ENCODE results near the gene GPI. TPM values are rescaled to one million over a fixed set of nuclear protein-coding genes. Genes with fewer than 3 reads are reported as not detected.
"Not testable (repeated sequence)": the region's sequence is repeated elsewhere in the genome, so short reads cannot be mapped to it uniquely, and the experiment has no call there.

GPI gene
- total and polyA plus RNA-seq, 2 of the 8 experiments (the other 6 are each of a cell fraction or from before 2014, with no cell fraction given) = 171 to 360 TPM

DNA sequence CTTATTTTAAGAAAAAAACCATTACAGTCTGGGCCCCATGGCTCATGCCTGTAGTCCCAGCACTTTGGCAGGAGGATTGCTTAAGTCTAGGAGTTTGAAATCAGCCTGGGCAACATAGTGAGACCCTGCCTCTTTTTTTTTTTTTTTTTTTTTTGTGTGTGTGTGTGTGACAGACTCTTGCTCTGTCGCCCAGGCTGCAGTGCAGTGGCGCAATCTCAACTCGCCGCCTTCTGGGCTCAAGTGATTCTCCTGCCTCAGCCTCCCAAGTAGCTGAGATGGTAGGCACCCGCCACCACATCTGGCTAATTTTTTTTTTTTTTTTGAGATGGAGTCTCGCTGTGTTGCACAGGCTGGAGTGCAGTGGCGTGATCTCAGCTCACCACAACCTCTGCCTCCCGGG, 34.4 kb upstream of the GPI start:
- H4K5ac ChIP-seq (ENCODE audit: insufficient read length, low read depth, low read length); H3K56ac ChIP-seq (replicated peaks; ENCODE audit: insufficient read length, low read depth, low read length); H2BK12ac ChIP-seq (ENCODE audit: low read depth, low read length); FAIRE-seq; H2AFZ ChIP-seq (ENCODE audit: low read length); H4K8ac ChIP-seq (ENCODE audit: extremely low read depth, insufficient read depth, low read length); H2BK120ac ChIP-seq (replicated peaks; ENCODE audit: low read depth, low read length); H3K79me2 ChIP-seq (ENCODE audit: control insufficient read depth in 1 of 2, insufficient read depth in 2 of 2, low read length in 2 of 2); H3K4me1 ChIP-seq (replicated peaks in 1 of 4; ENCODE audit: control insufficient read depth in 3 of 4, insufficient read depth in 4 of 4, low read length in 3 of 4); H4K91ac ChIP-seq (replicated peaks; ENCODE audit: insufficient read length, low read length); H3K23ac ChIP-seq (ENCODE audit: insufficient read length); POLR2A ChIA-PET (ENCODE audit: partially characterized antibody); H3K4ac ChIP-seq (replicated peaks; ENCODE audit: insufficient read length, low read depth, low read length); H2BK15ac ChIP-seq (ENCODE audit: low read length); H2BK20ac ChIP-seq (ENCODE audit: low read length); H3K23me2 ChIP-seq (ENCODE audit: low read depth, low read length); H3K9me3 ChIP-seq (ENCODE audit: insufficient read depth in 2 of 2, low read depth in 1 of 2, low read length in 1 of 2); H3K27ac ChIP-seq (ENCODE audit: low read depth, low read length); H3K4me2 ChIP-seq (ENCODE audit: insufficient read depth in 1 of 2, low read depth in 2 of 2, low read length in 2 of 2); H3K79me1 ChIP-seq (ENCODE audit: low read depth, low read length); H3K14ac ChIP-seq (ENCODE audit: insufficient read length); H3K18ac ChIP-seq (ENCODE audit: extremely low read depth, low read length); H3K27me3 ChIP-seq (replicated peaks in 1 of 4; ENCODE audit: control insufficient read depth in 3 of 4, extremely low read depth in 1 of 4, insufficient read depth in 3 of 4, low read length in 3 of 4); H4K20me1 ChIP-seq (replicated peaks in 1 of 2; ENCODE audit: control insufficient read depth in 1 of 2, insufficient read depth in 2 of 2, low read length in 2 of 2); H3K9ac ChIP-seq (replicated peaks in 1 of 4; ENCODE audit: extremely low read depth in 1 of 4, low read depth in 3 of 4, low read length in 3 of 4); H2AK5ac ChIP-seq (ENCODE audit: low read depth, low read length); H3K4me3 ChIP-seq (ENCODE audit: extremely low read depth in 1 of 4, insufficient read depth in 2 of 4, low read depth in 3 of 4, low read length in 4 of 4); H2BK5ac ChIP-seq (ENCODE audit: low read depth, low read length); DNase-seq (ENCODE audit: low read depth in 1 of 2, low spot score in 2 of 2): not testable (repeated sequence)
- 96% methylated on average over 4 of the region's 8 CpGs; no CpG with 5 or more reads in 1 of the 2 experiments for WGBS, 2 experiments (ENCODE audit: extremely low coverage in 1 of 2, insufficient coverage in 1 of 2, insufficient read length in 1 of 2, insufficient replicate concordance in 2 of 2, low coverage in 1 of 2, low lambda C conversion rate in 2 of 2, missing lambda C conversion rate in 1 of 2)
- CTCF ChIA-PET (ENCODE audit: partially characterized antibody) = interaction anchor here (1.3 to 1.5 kb wide), 3 partner anchors 25 to 93 kb away, joined by 3 to 5 read pairs (median 5); no protein-coding TSS in a partner anchor
- peaks cover 3 to 31% (median 7%) of the 10 kb centered on the region in 4 experiments; a peak in 6 of 8 replicates for H3K36me3 ChIP-seq (ENCODE audit: control insufficient read depth in 2 of 4, insufficient read depth in 4 of 4, low read length in 3 of 4)

DNA sequence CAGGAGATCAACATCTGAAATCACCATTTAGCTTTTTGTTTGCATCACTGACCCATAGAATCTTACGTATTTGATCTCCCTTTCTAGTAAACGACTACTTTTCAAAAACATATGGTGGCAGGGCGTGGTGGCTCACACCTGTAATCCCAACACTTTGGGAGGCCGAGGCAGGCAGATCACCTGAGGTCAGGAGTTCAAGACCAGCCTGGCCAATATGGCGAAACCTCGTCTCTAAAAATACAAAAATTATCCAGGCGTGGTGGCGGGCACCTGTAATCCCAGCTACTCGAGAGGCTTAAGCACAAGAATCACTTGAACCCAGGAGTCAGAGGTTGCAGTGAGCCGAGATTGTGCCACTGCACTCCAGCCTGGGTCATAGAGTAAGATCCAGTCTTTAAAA, 33.4 kb upstream of the GPI start:
- H2BK15ac ChIP-seq (ENCODE audit: low read length); H3K27ac ChIP-seq (ENCODE audit: low read depth, low read length); H3K27me3 ChIP-seq (replicated peaks in 1 of 4; ENCODE audit: control insufficient read depth in 3 of 4, extremely low read depth in 1 of 4, insufficient read depth in 3 of 4, low read length in 3 of 4); FAIRE-seq; H3K4me1 ChIP-seq (replicated peaks in 1 of 4; ENCODE audit: control insufficient read depth in 3 of 4, insufficient read depth in 4 of 4, low read length in 3 of 4); H2AFZ ChIP-seq (ENCODE audit: low read length); DNase-seq (ENCODE audit: low read depth in 1 of 2, low spot score in 2 of 2); H3K23ac ChIP-seq (ENCODE audit: insufficient read length); H2BK20ac ChIP-seq (ENCODE audit: low read length); H3K4me3 ChIP-seq (ENCODE audit: extremely low read depth in 1 of 4, insufficient read depth in 2 of 4, low read depth in 3 of 4, low read length in 4 of 4); POLR2A ChIA-PET (ENCODE audit: partially characterized antibody); H4K5ac ChIP-seq (ENCODE audit: insufficient read length, low read depth, low read length); H3K56ac ChIP-seq (replicated peaks; ENCODE audit: insufficient read length, low read depth, low read length); H2AK5ac ChIP-seq (ENCODE audit: low read depth, low read length); H2BK5ac ChIP-seq (ENCODE audit: low read depth, low read length); H2BK12ac ChIP-seq (ENCODE audit: low read depth, low read length); H3K23me2 ChIP-seq (ENCODE audit: low read depth, low read length); H4K20me1 ChIP-seq (replicated peaks in 1 of 2; ENCODE audit: control insufficient read depth in 1 of 2, insufficient read depth in 2 of 2, low read length in 2 of 2); H4K91ac ChIP-seq (replicated peaks; ENCODE audit: insufficient read length, low read length); H3K4me2 ChIP-seq (ENCODE audit: insufficient read depth in 1 of 2, low read depth in 2 of 2, low read length in 2 of 2); H3K9me3 ChIP-seq (ENCODE audit: insufficient read depth in 2 of 2, low read depth in 1 of 2, low read length in 1 of 2); H3K9ac ChIP-seq (replicated peaks in 1 of 4; ENCODE audit: extremely low read depth in 1 of 4, low read depth in 3 of 4, low read length in 3 of 4); H3K79me2 ChIP-seq (ENCODE audit: control insufficient read depth in 1 of 2, insufficient read depth in 2 of 2, low read length in 2 of 2); H2BK120ac ChIP-seq (replicated peaks; ENCODE audit: low read depth, low read length); H3K14ac ChIP-seq (ENCODE audit: insufficient read length); H3K4ac ChIP-seq (replicated peaks; ENCODE audit: insufficient read length, low read depth, low read length); H4K8ac ChIP-seq (ENCODE audit: extremely low read depth, insufficient read depth, low read length); H3K18ac ChIP-seq (ENCODE audit: extremely low read depth, low read length); H3K79me1 ChIP-seq (ENCODE audit: low read depth, low read length): not testable (repeated sequence)
- H3K36me3 ChIP-seq (ENCODE audit: control insufficient read depth in 2 of 4, insufficient read depth in 4 of 4, low read length in 3 of 4) = peaks cover 3 to 31% (median 7%) of the 10 kb centered on the region in 4 experiments; a peak in 6 of 8 replicates
- CTCF ChIA-PET (ENCODE audit: partially characterized antibody) = interaction anchor here (0.6 to 2.0 kb wide), 8 partner anchors 15 to 1213 kb away, joined by 3 to 12 read pairs (median 3); no protein-coding TSS in a partner anchor
- 90% methylated on average over 10 of the region's 10 CpGs; no CpG with 5 or more reads in 1 of the 2 experiments for WGBS, 2 experiments (ENCODE audit: extremely low coverage in 1 of 2, insufficient coverage in 1 of 2, insufficient read length in 1 of 2, insufficient replicate concordance in 2 of 2, low coverage in 1 of 2, low lambda C conversion rate in 2 of 2, missing lambda C conversion rate in 1 of 2)
